ENCODE data around the gene TMEM87B. TPM values are rescaled to one million over a fixed set of nuclear protein-coding genes. Genes with fewer than 3 reads are reported as not detected.

The TMEM87B gene
- total RNA-seq, 1 experiment from 2014 or later = 24.4 TPM

DNA sequence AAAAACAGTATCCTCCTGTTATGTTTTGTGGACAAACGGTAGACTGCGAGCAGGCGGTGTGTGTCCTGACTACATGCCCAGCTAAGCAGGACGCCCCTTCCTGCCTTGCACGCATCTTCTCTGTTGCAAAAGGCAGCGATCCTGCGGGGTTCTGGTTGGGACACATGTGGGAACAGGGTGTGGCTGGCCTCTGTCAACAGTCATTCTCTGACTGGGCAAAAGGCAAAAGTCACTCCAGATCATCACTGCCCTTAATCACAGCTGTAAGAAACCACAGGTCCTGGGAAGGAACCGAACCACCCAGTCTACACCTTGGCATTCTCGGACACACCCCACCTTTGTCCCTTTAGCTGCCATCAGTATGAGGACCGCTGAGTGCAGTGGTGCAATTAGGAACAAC lies 44.3 kb upstream of the TMEM87B start:
- Histone ChIP-seq H3K9me2 (ENCODE audit: insufficient read depth) (no peaks in the 10 kb centered on the region), H2AFZ (no peak overlapping the region), H3K4me1 (replicated peaks; ENCODE audit: insufficient read depth) (peaks cover 31% of the 10 kb centered on the region), H3K36me3 (ENCODE audit: low read depth) (no peaks in the 10 kb centered on the region), H3K27ac (no peak overlapping the region), H3K4me2 (no peak overlapping the region; the same call in 1 of the 2 replicates), H3K79me2 (ENCODE audit: low read depth) (no peaks in the 10 kb centered on the region), H3K27me3 (ENCODE audit: insufficient read depth, low read depth) (no peaks in the 10 kb centered on the region), H3K4me3 (no peak overlapping the region), H3F3A (ENCODE audit: insufficient read depth, low read depth) (peaks cover 29% of the 10 kb centered on the region), H3K9me3 (ENCODE audit: insufficient read depth, low read depth) (no peaks in the 10 kb centered on the region), H4K20me1 (ENCODE audit: insufficient read depth) (no peaks in the 10 kb centered on the region)
- ChIA-PET POLR2A (ENCODE audit: unreplicated experiment) (no interaction called here), CTCF (no interaction called here)
- TF ChIP-seq, protein P1, sequence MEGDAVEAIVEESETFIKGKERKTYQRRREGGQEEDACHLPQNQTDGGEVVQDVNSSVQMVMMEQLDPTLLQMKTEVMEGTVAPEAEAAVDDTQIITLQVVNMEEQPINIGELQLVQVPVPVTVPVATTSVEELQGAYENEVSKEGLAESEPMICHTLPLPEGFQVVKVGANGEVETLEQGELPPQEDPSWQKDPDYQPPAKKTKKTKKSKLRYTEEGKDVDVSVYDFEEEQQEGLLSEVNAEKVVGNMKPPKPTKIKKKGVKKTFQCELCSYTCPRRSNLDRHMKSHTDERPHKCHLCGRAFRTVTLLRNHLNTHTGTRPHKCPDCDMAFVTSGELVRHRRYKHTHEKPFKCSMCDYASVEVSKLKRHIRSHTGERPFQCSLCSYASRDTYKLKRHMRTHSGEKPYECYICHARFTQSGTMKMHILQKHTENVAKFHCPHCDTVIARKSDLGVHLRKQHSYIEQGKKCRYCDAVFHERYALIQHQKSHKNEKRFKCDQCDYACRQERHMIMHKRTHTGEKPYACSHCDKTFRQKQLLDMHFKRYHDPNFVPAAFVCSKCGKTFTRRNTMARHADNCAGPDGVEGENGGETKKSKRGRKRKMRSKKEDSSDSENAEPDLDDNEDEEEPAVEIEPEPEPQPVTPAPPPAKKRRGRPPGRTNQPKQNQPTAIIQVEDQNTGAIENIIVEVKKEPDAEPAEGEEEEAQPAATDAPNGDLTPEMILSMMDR (conservative IDR thresholded peaks at IDR 0.05) = no peak
- no peak for TF ChIP-seq EZH2 (IDR thresholded peaks at IDR 0.05; ENCODE audit: low read depth)
- peak in 1 of 2 experiments; percentile 52 for DNase-seq
- BruUV-seq (replicated peaks) = no TSS peak
- intact Hi-C loops (cut with micrococcal nuclease; ENCODE audit: unreplicated experiment) = no loop called here

GRCh38 chr2:112012556-112012955 lies 42.5 kb upstream of the TMEM87B start:
- intact Hi-C loops (cut with micrococcal nuclease; ENCODE audit: unreplicated experiment) = no loop called here
- no TSS peak for BruUV-seq (replicated peaks)
- H3K79me2 ChIP-seq (ENCODE audit: low read depth) = no peaks in the 10 kb centered on the region
- no peak overlapping the region for H3K4me3 ChIP-seq
- H3K27me3 ChIP-seq (ENCODE audit: insufficient read depth, low read depth) = no peaks in the 10 kb centered on the region
- H3F3A ChIP-seq (ENCODE audit: insufficient read depth, low read depth) = peaks cover 16% of the 10 kb centered on the region
- DNase-seq = no peak
- H3K4me2 ChIP-seq = no peak overlapping the region
- no peak overlapping the region for H2AFZ ChIP-seq
- ChIA-PET CTCF (no interaction called here), POLR2A (ENCODE audit: unreplicated experiment) (no interaction called here)
- peaks cover 27% of the 10 kb centered on the region for H3K4me1 ChIP-seq (replicated peaks; ENCODE audit: insufficient read depth)
- H3K27ac ChIP-seq = no peak overlapping the region
- H3K36me3 ChIP-seq (ENCODE audit: low read depth) = no peaks in the 10 kb centered on the region
- no peaks in the 10 kb centered on the region for H3K9me2 ChIP-seq (ENCODE audit: insufficient read depth)
- no peaks in the 10 kb centered on the region for H3K9me3 ChIP-seq (ENCODE audit: insufficient read depth, low read depth)
- no peak for TF ChIP-seq EZH2 (IDR thresholded peaks at IDR 0.05; ENCODE audit: low read depth)
- TF ChIP-seq, protein P1 (conservative IDR thresholded peaks at IDR 0.05) = no peak
- H4K20me1 ChIP-seq (ENCODE audit: insufficient read depth) = no peaks in the 10 kb centered on the region

DNA sequence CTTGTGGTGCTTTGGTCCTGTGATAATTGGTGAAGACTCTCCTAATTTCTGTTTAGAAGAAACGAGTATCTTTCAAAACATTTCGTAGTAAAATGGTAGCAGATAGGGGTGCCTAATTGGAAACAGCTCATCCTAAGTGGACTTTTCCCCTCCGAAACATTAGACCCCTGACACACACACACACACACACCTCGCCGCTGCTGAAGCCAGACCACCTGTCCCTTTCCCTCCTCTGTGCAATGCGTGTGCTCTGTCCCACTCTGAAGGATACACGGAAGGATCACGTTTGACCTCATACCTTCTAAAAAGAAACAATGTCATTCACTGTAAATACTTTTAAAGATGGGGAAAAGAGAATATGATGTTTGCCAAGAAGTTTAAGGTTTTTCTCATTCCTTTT lies 36.2 kb upstream of the TMEM87B start:
- H3K27me3 ChIP-seq (ENCODE audit: insufficient read depth, low read depth) = no peaks in the 10 kb centered on the region
- H3K9me2 ChIP-seq (ENCODE audit: insufficient read depth) = no peaks in the 10 kb centered on the region
- H3K4me3 ChIP-seq = no peak overlapping the region
- H3K4me1 ChIP-seq (replicated peaks; ENCODE audit: insufficient read depth) = peaks cover 40% of the 10 kb centered on the region
- no peak overlapping the region for H2AFZ ChIP-seq
- H3K36me3 ChIP-seq (ENCODE audit: low read depth) = no peaks in the 10 kb centered on the region
- DNase-seq = no peak
- H3K27ac ChIP-seq = no peak overlapping the region
- intact Hi-C loops (cut with micrococcal nuclease; ENCODE audit: unreplicated experiment) = no loop called here
- BruUV-seq (replicated peaks) = no TSS peak
- POLR2A ChIA-PET (ENCODE audit: unreplicated experiment) = no interaction called here
- no peak overlapping the region for H3K4me2 ChIP-seq
- H3K9me3 ChIP-seq (ENCODE audit: insufficient read depth, low read depth) = no peaks in the 10 kb centered on the region
- CTCF ChIA-PET = no interaction called here
- TF ChIP-seq, protein P1 (conservative IDR thresholded peaks at IDR 0.05) = no peak
- no peak for TF ChIP-seq EZH2 (IDR thresholded peaks at IDR 0.05; ENCODE audit: low read depth)
- H3K79me2 ChIP-seq (ENCODE audit: low read depth) = no peaks in the 10 kb centered on the region
- H3F3A ChIP-seq (ENCODE audit: insufficient read depth, low read depth) = peaks cover 24% of the 10 kb centered on the region
- H4K20me1 ChIP-seq (ENCODE audit: insufficient read depth) = no peaks in the 10 kb centered on the region

All from PC-9 (cell line).